Panc1 (cell line): ENCODE data around the gene ZFP1. TPM values are rescaled to one million over a fixed set of nuclear protein-coding genes. Genes with fewer than 3 reads are reported as not detected.

ENCODE experiments used
- ATAC-seq: fragments of 200-7000 bp; cut with Tn5 transposase; 2 replicates; pipeline ENCODE4 v1.9.1; 2020; ENCODE audit warnings: mild to moderate bottlenecking, moderate library complexity
- BruUV-seq: library from RNA; stranded (reverse); fragments of 400-500 nt; replicated peaks from 2 replicates; lab custom pipeline; 2021; lab: Mats Ljungman, UMichigan
- CTCF ChIA-PET: fragments of 300-600 bp; sonication (Branson Sonifier 250); formaldehyde crosslinking; loops from one replicate; lab custom pipeline; 2022; ENCODE audit warnings: antibody characterized with exemption; lab: Charles Lee
- POLR2A ChIA-PET: fragments of 300-600 bp; sonication (Branson Sonifier 250); formaldehyde crosslinking; loops from one replicate; lab custom pipeline; 2022; ENCODE audit warnings: antibody characterized with exemption; lab: Charles Lee
- DNase-seq: peaks from one replicate; pipeline ENCODE4 v3.0.0-alpha.2; 2010; ENCODE audit warnings: low read depth, low spot score
- H3K27ac ChIP-seq: 2 replicates; pipeline ENCODE4 v1.5.1; 2011; ENCODE audit warnings: mild to moderate bottlenecking, low read length, inconsistent platforms
- H3K27me3 ChIP-seq: fragments of 200-500 bp; sonication (Bioruptor generic); 2 replicates; pipeline ENCODE4 v1.6.0; 2014; ENCODE audit warnings: low read length, inconsistent platforms; ENCODE audit not compliant: control insufficient read depth, insufficient read depth
- H3K36me3 ChIP-seq: fragments of 200-500 bp; sonication (Bioruptor generic); 2 replicates; pipeline ENCODE4 v1.5.1; 2014; ENCODE audit warnings: inconsistent platforms, mild to moderate bottlenecking, low read length, moderate library complexity; ENCODE audit not compliant: control insufficient read depth, insufficient read depth
- H3K4me1 ChIP-seq: 2 replicates; pipeline ENCODE4 v1.5.1; 2011; ENCODE audit warnings: inconsistent platforms, mild to moderate bottlenecking, low read length, moderate library complexity; ENCODE audit not compliant: control insufficient read depth, insufficient read depth
- H3K4me3 ChIP-seq, 2 experiments: 2 replicates each; pipeline ENCODE4 v1.5.1; 2011 to 2012; ENCODE audit warnings: low read depth in 2 of 2, low read length in 2 of 2, mild to moderate bottlenecking in 2 of 2, inconsistent platforms in 1 of 2, moderate library complexity in 1 of 2
- H3K9me3 ChIP-seq: fragments of 200-500 bp; sonication (Bioruptor generic); 2 replicates; pipeline ENCODE4 v1.5.1; 2014; ENCODE audit warnings: low read depth, mild to moderate bottlenecking, inconsistent platforms, low read length, moderate library complexity; ENCODE audit not compliant: control insufficient read depth, insufficient read depth
- CTCF ChIP-seq: fragments of 450-650 bp; IDR thresholded peaks from 2 replicates; pipeline ENCODE4 v1.5.1; 2017; ENCODE audit warnings: mild to moderate bottlenecking
- POLR2AphosphoS5 ChIP-seq: IDR thresholded peaks from 2 replicates; pipeline ENCODE4 v1.6.1; 2012; ENCODE audit warnings: mild to moderate bottlenecking, low read depth, low read length, moderate library complexity
- REST ChIP-seq, 2 experiments: IDR thresholded peaks; 2 replicates each; pipeline ENCODE4 v1.6.1; 2011 to 2012; ENCODE audit warnings: low read depth in 2 of 2, control low read depth in 1 of 2, low read length in 1 of 2, mild to moderate bottlenecking in 1 of 2, moderate library complexity in 1 of 2; ENCODE audit not compliant: insufficient read depth in 1 of 2
- SIN3A ChIP-seq: IDR thresholded peaks from 2 replicates; pipeline ENCODE4 v1.6.1; 2012; ENCODE audit warnings: low read depth, mild to moderate bottlenecking, low read length, moderate library complexity, borderline replicate concordance; ENCODE audit not compliant: insufficient read depth
- TCF7L2 ChIP-seq: IDR thresholded peaks from 2 replicates; pipeline ENCODE4 v1.6.1; 2011; ENCODE audit warnings: mild to moderate bottlenecking, low read depth, low read length, inconsistent platforms
- in situ Hi-C: cut with HindIII; loops from 2 replicates; pipeline ENCODE4 v1.10.0; 2016; ENCODE audit warnings: low sequenced_read_pairs, low pct_unique_long_range_greater_than_20kb
- intact Hi-C: fragments of 100-400 bp; cut with micrococcal nuclease; formaldehyde crosslinking; loops from one replicate; pipeline ENCODE4 v1.10.0; 2022; ENCODE audit not compliant: unreplicated experiment
- total RNA-seq: library from RNA; stranded (reverse); gene quantifications from one replicate; pipeline ENCODE4 v1.2.1, GENCODE V29; 2021; ENCODE audit not compliant: unreplicated experiment

ZFP1 gene
- total RNA-seq, 1 experiment from 2014 or later: 10.0 TPM

- CTCF ChIA-PET: interaction anchor here (0.5 to 0.6 kb wide), 2 partner anchors 14 to 48 kb away, joined by 3 to 4 read pairs; no protein-coding TSS in a partner anchor
- in situ Hi-C loops (no loop called here), intact Hi-C loops (loop anchor here (10.0 kb wide), 1 partner anchor 301 kb away; no protein-coding TSS in a partner anchor)
- H3K9me3 ChIP-seq: no peaks in the 10 kb centered on the region
- TF ChIP-seq POLR2AphosphoS5 (peak; percentile 37; the same call in 1 of the 2 replicates), REST (IDR thresholded peaks at IDR 0.05; ENCODE audit: insufficient read depth in 1 of 2, low read depth in 2 of 2, low read length in 1 of 2) (no peak), TCF7L2 (no peak), CTCF (no peak), SIN3A (no peak)
- peaks cover 11% of the 10 kb centered on the region for H3K4me1 ChIP-seq
- no peaks in the 10 kb centered on the region for H3K36me3 ChIP-seq
- no peak for DNase-seq
- no peaks in the 10 kb centered on the region for H3K27me3 ChIP-seq
- BruUV-seq: no TSS peak
- POLR2A ChIA-PET: no interaction called here
- H3K4me3 ChIP-seq: peak within 1 kb of the TSS; percentile 45 to 59
- ATAC-seq: peak; percentile 98
- peak within 1 kb of the TSS; percentile 59 for H3K27ac ChIP-seq
Measured at GRCh38 chr16:75116081-75116910, 32.0 kb upstream of the ZFP1 start, which contains the start of gene LDHD. TSS of gene LDHD (minus strand) at chr16:75116780. CDS start at chr16:75116720, 60 bp downstream.

- ATAC-seq (peak; percentile 24; the same call in 1 of the 2 replicates), DNase-seq (no peak)
- BruUV-seq: no TSS peak
- POLR2A ChIA-PET: no interaction called here
- in situ Hi-C loops (no loop called here), intact Hi-C loops (loop anchor here (10.0 kb wide), 1 partner anchor 302 kb away; no protein-coding TSS in a partner anchor)
- Histone ChIP-seq H3K36me3 (no peaks in the 10 kb centered on the region), H3K4me1 (peaks cover 6% of the 10 kb centered on the region), H3K4me3 (peak overlapping the region in 1 of 2 experiments; percentile 45; a peak in 2 of 4 replicates), H3K27ac (peak overlapping the region; percentile 59; the same call in 1 of the 2 replicates), H3K9me3 (peaks cover 1% of the 10 kb centered on the region; the same call in 1 of the 2 replicates), H3K27me3 (no peaks in the 10 kb centered on the region)
- CTCF ChIA-PET: interaction anchor here (0.5 to 0.6 kb wide), 2 partner anchors 13 to 48 kb away, joined by 3 to 4 read pairs; no protein-coding TSS in a partner anchor
- TF ChIP-seq TCF7L2 (no peak), CTCF (no peak), REST (IDR thresholded peaks at IDR 0.05; ENCODE audit: insufficient read depth in 1 of 2, low read depth in 2 of 2, low read length in 1 of 2) (no peak), SIN3A (no peak), POLR2AphosphoS5 (no peak)
Measured at GRCh38 chr16:75116911-75117245, 31.4 kb upstream of the ZFP1 start.
